GM23338 (cell line): Measurements from ENCODE around the gene AKAP4. TPM values are rescaled to one million over a fixed set of nuclear protein-coding genes. Genes with fewer than 3 reads are reported as not detected.
A peak's percentile ranks its signal among the peaks of the same experiment; 100 is the strongest.

ENCODE experiments used
- ATAC-seq: fragments of 200-7000 bp; cut with Tn5 transposase; 3 replicates; pipeline ENCODE4 v1.9.1; 2020
- DNase-seq: peaks from one replicate; pipeline ENCODE4 v3.0.0-alpha.2; 2015; ENCODE audit warnings: low spot score
- H2AFZ ChIP-seq: fragments of 200-600 bp; sonication (generic); 2 replicates; pipeline ENCODE4 v1.8.0; 2016; ENCODE audit warnings: antibody characterized with exemption, mild to moderate bottlenecking, moderate library complexity
- H3F3A ChIP-seq: fragments of 200-600 bp; sonication (generic); replicated peaks from 2 replicates; pipeline ENCODE4 v1.8.0; 2017; ENCODE audit warnings: antibody characterized with exemption, mixed run types, low read depth
- H3K27ac ChIP-seq: fragments of 200-600 bp; sonication (generic); 2 replicates; pipeline ENCODE4 v1.6.1; 2016; ENCODE audit warnings: low read depth
- H3K27me3 ChIP-seq: fragments of 200-600 bp; sonication (generic); 2 replicates; pipeline ENCODE4 v1.8.0; 2016; ENCODE audit warnings: mild to moderate bottlenecking, mixed run types, moderate library complexity; ENCODE audit not compliant: insufficient read depth
- H3K36me3 ChIP-seq: fragments of 200-600 bp; sonication (generic); 2 replicates; pipeline ENCODE4 v1.8.0; 2016; ENCODE audit warnings: mild to moderate bottlenecking; ENCODE audit not compliant: insufficient read depth
- H3K4me1 ChIP-seq: fragments of 200-600 bp; sonication (generic); 2 replicates; pipeline ENCODE4 v1.8.0; 2016; ENCODE audit warnings: mild to moderate bottlenecking, moderate library complexity; ENCODE audit not compliant: insufficient read depth
- H3K4me2 ChIP-seq: fragments of 200-600 bp; sonication (generic); 2 replicates; pipeline ENCODE4 v1.7.1; 2017; ENCODE audit warnings: mixed run types
- H3K4me3 ChIP-seq: fragments of 200-600 bp; sonication (generic); 2 replicates; pipeline ENCODE4 v1.6.1; 2016; ENCODE audit warnings: mixed run types
- H3K79me2 ChIP-seq: fragments of 200-600 bp; sonication (generic); replicated peaks from 2 replicates; pipeline ENCODE4 v1.8.0; 2017; ENCODE audit warnings: mild to moderate bottlenecking; ENCODE audit not compliant: insufficient read depth
- H3K9me2 ChIP-seq: fragments of 200-600 bp; sonication (generic); 2 replicates; pipeline ENCODE4 v1.8.0; 2017; ENCODE audit not compliant: insufficient read depth
- H4K20me1 ChIP-seq: fragments of 200-600 bp; sonication (generic); replicated peaks from 2 replicates; pipeline ENCODE4 v1.8.0; 2017; ENCODE audit warnings: mild to moderate bottlenecking; ENCODE audit not compliant: insufficient read depth
- H3K27ac Mint-ChIP-seq: 2 replicates; pipeline ENCODE4 v1.8.0; 2020; ENCODE audit warnings: inconsistent platforms, mild to moderate bottlenecking, moderate library complexity, mixed read lengths
- H3K27me3 Mint-ChIP-seq: 3 replicates; pipeline ENCODE4 v1.8.0; 2022; ENCODE audit warnings: low read depth, mild to moderate bottlenecking, moderate library complexity, mixed read lengths, inconsistent platforms; ENCODE audit not compliant: insufficient read depth, poor library complexity
- H3K36me3 Mint-ChIP-seq: 3 replicates; pipeline ENCODE4 v1.8.0; 2021; ENCODE audit warnings: low read depth, mild to moderate bottlenecking, inconsistent platforms, moderate library complexity, mixed read lengths
- H3K4me1 Mint-ChIP-seq: 3 replicates; pipeline ENCODE4 v1.8.0; 2020; ENCODE audit warnings: mild to moderate bottlenecking, inconsistent platforms, mixed read lengths
- H3K4me3 Mint-ChIP-seq: 3 replicates; pipeline ENCODE4 v1.8.0; 2021; ENCODE audit warnings: moderate library complexity, mild to moderate bottlenecking, inconsistent platforms, mixed read lengths
- H3K9me3 Mint-ChIP-seq: 3 replicates; pipeline ENCODE4 v1.8.0; 2020; ENCODE audit warnings: moderate library complexity, mild to moderate bottlenecking, inconsistent platforms, mixed read lengths
- CREB1 ChIP-seq: fragments of 250-450 bp; sonication (Bioruptor Pico); IDR thresholded peaks from 2 replicates; pipeline ENCODE4 v1.5.0; 2020; ENCODE audit warnings: low read depth, mild to moderate bottlenecking, moderate library complexity
- EZH2phosphoT487 ChIP-seq: fragments of 200-600 bp; sonication (generic); IDR thresholded peaks from one replicate; pipeline ENCODE4 v1.8.1; 2018; ENCODE audit warnings: antibody characterized with exemption; ENCODE audit not compliant: unreplicated experiment
- JUNB ChIP-seq: IDR thresholded peaks from one replicate; pipeline ENCODE4 v1.6.1; 2016; ENCODE audit warnings: antibody characterized with exemption; ENCODE audit not compliant: unreplicated experiment
- NANOG ChIP-seq: IDR thresholded peaks from 2 replicates; pipeline ENCODE4 v1.6.1; 2016; ENCODE audit warnings: antibody characterized with exemption, borderline replicate concordance
- POLR2AphosphoS5 ChIP-seq: IDR thresholded peaks from 2 replicates; pipeline ENCODE4 v1.6.1; 2016; ENCODE audit warnings: antibody characterized with exemption, low read depth
- REST ChIP-seq: IDR thresholded peaks from one replicate; pipeline ENCODE4 v1.6.1; 2018; ENCODE audit warnings: antibody characterized with exemption; ENCODE audit not compliant: unreplicated experiment
- ZNF114 ChIP-seq: fragments of 250-450 bp; sonication (Bioruptor Pico); IDR thresholded peaks from 2 replicates; pipeline ENCODE4 v1.5.0; 2020; ENCODE audit warnings: mild to moderate bottlenecking, moderate library complexity
- ZNF331 ChIP-seq: fragments of 250-450 bp; sonication (Bioruptor Pico); IDR thresholded peaks from 2 replicates; pipeline ENCODE4 v1.5.0; 2020; ENCODE audit warnings: low read depth, mild to moderate bottlenecking, moderate library complexity
- polyA plus RNA-seq: library from polyadenylated mRNA; unstranded; fragments of >200 nt; fragmentation: Nextera tagmentation; extraction: Ambion mirVana; gene quantifications from 2 replicates; pipeline ENCODE4 v1.2.1, GENCODE V29; 2016
- total RNA-seq: library from RNA; depleted of rRNA; stranded (reverse); fragments of >200 nt; shearing (Covaris generic); gene quantifications from 2 replicates; pipeline ENCODE4 v1.2.3, GENCODE V29; 2014
- TF ChIP-seq, protein P1 (sequence below), 2 experiments: fragments of 200-600 bp in 1 of 2; sonication (generic) in 1 of 2; conservative IDR thresholded peaks; 2 replicates each; pipeline versions ENCODE4 v1.5.1 to v1.6.1; 2016 to 2017; ENCODE audit warnings: antibody characterized with exemption in 2 of 2, low read depth in 2 of 2, mild to moderate bottlenecking in 2 of 2, moderate library complexity in 1 of 2

Gene AKAP4
- total and polyA plus RNA-seq, 2 experiments from 2014 or later: not detected

DNA sequence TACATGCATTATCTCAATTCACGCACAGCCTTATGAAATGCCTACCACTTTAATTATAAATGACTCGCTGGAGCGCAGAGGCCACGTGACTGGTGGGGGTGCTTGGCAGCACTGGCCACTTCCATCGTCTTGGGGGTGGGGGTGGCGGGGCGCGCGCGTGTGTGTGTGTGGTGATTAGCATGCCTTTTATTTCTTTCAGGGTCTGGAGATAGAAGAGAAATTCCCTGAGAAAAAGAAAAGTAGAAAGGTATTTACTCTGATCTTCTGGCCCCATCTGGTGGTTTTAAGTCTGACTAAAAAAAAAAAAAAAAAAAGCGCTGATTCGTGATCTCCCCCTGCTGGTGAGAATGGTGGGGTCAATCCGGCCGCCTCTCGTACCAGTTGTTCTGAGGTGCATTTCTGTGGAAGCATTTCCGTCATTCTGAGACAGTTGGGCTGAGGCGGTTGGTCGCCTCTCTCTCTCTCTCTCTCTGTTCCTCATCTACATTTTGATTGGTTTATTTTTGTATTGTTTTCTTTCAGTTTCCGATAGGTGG, 3.6 kb upstream of the AKAP4 start, which contains the start of gene CCNB3:
Gene CCNB3, plus strand, starts transcription at position 402 of the 536 bp plus-strand sequence. CDS start 80,399 bp downstream, outside the sequence.
- Mint-ChIP-seq H3K9me3 (no peaks in the 10 kb centered on the region), H3K36me3 (no peaks in the 10 kb centered on the region), H3K27me3 (no peaks in the 10 kb centered on the region), H3K4me3 (peak within 1 kb of the TSS; percentile 70), H3K27ac (peak within 1 kb of the TSS; percentile 92), H3K4me1 (peaks cover 9% of the 10 kb centered on the region)
- H2AFZ ChIP-seq: peak within 1 kb of the TSS; percentile 80; the same call in 1 of the 2 replicates
- peak; percentile 88 for ATAC-seq
- peak within 1 kb of the TSS; percentile 38 for H3K4me3 ChIP-seq
- peak; percentile 79 for DNase-seq
- no peaks in the 10 kb centered on the region for H3F3A ChIP-seq
- H4K20me1 ChIP-seq: no peaks in the 10 kb centered on the region
- H3K4me2 ChIP-seq: peak within 1 kb of the TSS; percentile 67
- H3K79me2 ChIP-seq: no peaks in the 10 kb centered on the region
- TF ChIP-seq ZNF331 (CRISPR knock-in tag) (no peak), NANOG (no peak), EZH2phosphoT487 (no peak)
- TF ChIP-seq, protein P1, sequence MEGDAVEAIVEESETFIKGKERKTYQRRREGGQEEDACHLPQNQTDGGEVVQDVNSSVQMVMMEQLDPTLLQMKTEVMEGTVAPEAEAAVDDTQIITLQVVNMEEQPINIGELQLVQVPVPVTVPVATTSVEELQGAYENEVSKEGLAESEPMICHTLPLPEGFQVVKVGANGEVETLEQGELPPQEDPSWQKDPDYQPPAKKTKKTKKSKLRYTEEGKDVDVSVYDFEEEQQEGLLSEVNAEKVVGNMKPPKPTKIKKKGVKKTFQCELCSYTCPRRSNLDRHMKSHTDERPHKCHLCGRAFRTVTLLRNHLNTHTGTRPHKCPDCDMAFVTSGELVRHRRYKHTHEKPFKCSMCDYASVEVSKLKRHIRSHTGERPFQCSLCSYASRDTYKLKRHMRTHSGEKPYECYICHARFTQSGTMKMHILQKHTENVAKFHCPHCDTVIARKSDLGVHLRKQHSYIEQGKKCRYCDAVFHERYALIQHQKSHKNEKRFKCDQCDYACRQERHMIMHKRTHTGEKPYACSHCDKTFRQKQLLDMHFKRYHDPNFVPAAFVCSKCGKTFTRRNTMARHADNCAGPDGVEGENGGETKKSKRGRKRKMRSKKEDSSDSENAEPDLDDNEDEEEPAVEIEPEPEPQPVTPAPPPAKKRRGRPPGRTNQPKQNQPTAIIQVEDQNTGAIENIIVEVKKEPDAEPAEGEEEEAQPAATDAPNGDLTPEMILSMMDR (conservative IDR thresholded peaks at IDR 0.05; ENCODE audit: low read depth in 2 of 2): peak; percentile 64 to 66
- no peak within 1 kb of the TSS for H3K27ac ChIP-seq
- no peaks in the 10 kb centered on the region for H3K27me3 ChIP-seq
- no peaks in the 10 kb centered on the region for H3K9me2 ChIP-seq
- H3K36me3 ChIP-seq: no peaks in the 10 kb centered on the region
- peaks cover 4% of the 10 kb centered on the region; the same call in 1 of the 2 replicates for H3K4me1 ChIP-seq

DNA sequence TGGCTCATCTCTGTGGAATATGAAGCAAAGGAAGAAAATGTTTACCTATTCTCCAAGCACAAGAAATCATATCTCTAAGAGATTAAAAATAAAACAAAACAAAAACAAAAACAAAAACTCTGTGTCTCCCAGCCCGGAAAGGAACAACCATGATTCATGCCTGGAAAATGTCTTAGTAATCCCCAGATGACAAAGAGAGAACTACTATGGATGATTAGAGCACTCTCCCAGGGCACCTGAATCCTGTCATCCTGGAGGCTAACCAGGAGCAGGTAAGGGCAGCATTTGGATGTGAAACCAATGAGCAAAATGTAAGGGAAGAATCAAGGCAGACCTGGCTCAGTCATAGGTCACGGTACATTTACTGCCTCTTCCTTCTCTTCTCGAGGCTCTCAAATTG, 1.7 kb upstream of the AKAP4 start:
- no peaks in the 10 kb centered on the region for H3K27me3 Mint-ChIP-seq
- no peaks in the 10 kb centered on the region for H3K9me3 Mint-ChIP-seq
- H3K27ac ChIP-seq: no peak overlapping the region
- TF ChIP-seq, protein P1 (conservative IDR thresholded peaks at IDR 0.05; ENCODE audit: low read depth in 2 of 2): no peak
- TF ChIP-seq JUNB: no peak
- no peak for TF ChIP-seq REST
- TF ChIP-seq NANOG: no peak
- no peak for TF ChIP-seq ZNF114 (CRISPR knock-in tag)
- no peak for TF ChIP-seq POLR2AphosphoS5
- TF ChIP-seq CREB1 (CRISPR knock-in tag): no peak
- TF ChIP-seq ZNF331 (CRISPR knock-in tag): no peak

More for the DNA sequence above, 1.7 kb upstream of the AKAP4 start:
- DNase-seq: no peak
- no peaks in the 10 kb centered on the region for H3K27me3 ChIP-seq
- no peak overlapping the region for H3K4me2 ChIP-seq
- peaks cover 4% of the 10 kb centered on the region; the same call in 1 of the 2 replicates for H3K4me1 ChIP-seq
- Mint-ChIP-seq H3K4me3 (no peak overlapping the region), H3K36me3 (no peaks in the 10 kb centered on the region), H3K27ac (no peak overlapping the region), H3K4me1 (peaks cover 9% of the 10 kb centered on the region)
- H3K79me2 ChIP-seq: no peaks in the 10 kb centered on the region
- H3F3A ChIP-seq: no peaks in the 10 kb centered on the region
- no peaks in the 10 kb centered on the region for H3K36me3 ChIP-seq
- H4K20me1 ChIP-seq: no peaks in the 10 kb centered on the region
- no peak for ATAC-seq
- no peak overlapping the region for H2AFZ ChIP-seq
- no peak overlapping the region for H3K4me3 ChIP-seq
- H3K9me2 ChIP-seq: no peaks in the 10 kb centered on the region
